Left ventricle myocardium inferior (tissue), 1 donor: Measurements from ENCODE around the gene POLG. TPM values are rescaled to one million over a fixed set of nuclear protein-coding genes. Genes with fewer than 3 reads are reported as not detected.

Experiments used
- DNase-seq: peaks from one replicate; pipeline ENCODE4 v3.0.0-alpha.2; 2020
- H3K27ac ChIP-seq: fragments of 200-600 bp; replicated peaks from 2 replicates; pipeline ENCODE4 v1.8.0; 2021
- H3K27me3 ChIP-seq: fragments of 200-600 bp; 2 replicates; pipeline ENCODE4 v1.8.0; 2021; ENCODE audit warnings: low read depth
- H3K36me3 ChIP-seq: fragments of 200-600 bp; 2 replicates; pipeline ENCODE4 v1.8.0; 2021
- H3K4me1 ChIP-seq: fragments of 200-600 bp; 2 replicates; pipeline ENCODE4 v1.8.0; 2021
- H3K4me3 ChIP-seq: fragments of 200-600 bp; 2 replicates; pipeline ENCODE4 v1.8.0; 2021; ENCODE audit warnings: mild to moderate bottlenecking, moderate library complexity
- H3K9me3 ChIP-seq: fragments of 200-600 bp; replicated peaks from 2 replicates; pipeline ENCODE4 v1.8.0; 2021
- intact Hi-C: fragments of 100-400 bp; cut with micrococcal nuclease; formaldehyde crosslinking; loops from one replicate; pipeline ENCODE4 v1.11.0; 2022
- total RNA-seq: library from RNA; stranded (reverse); fragmentation: NEBNext Ultra II Directional; extraction: Animal tissue kit (Norgen Biotek cat#: 25700); gene quantifications from one replicate; pipeline ENCODE4 v1.2.1, GENCODE V29; 2021
- TF ChIP-seq, protein P1 (sequence below): fragments of 200-600 bp; IDR thresholded peaks from 2 replicates; pipeline ENCODE4 v1.8.0; 2021; ENCODE audit warnings: antibody characterized with exemption, mild to moderate bottlenecking, borderline replicate concordance
- donor health status: DM: no; HTN: yes; CAD: no; lungs with severe emphysema.

The POLG gene
- total RNA-seq, 1 donor from 2014 or later, result 31.1 TPM

DNA sequence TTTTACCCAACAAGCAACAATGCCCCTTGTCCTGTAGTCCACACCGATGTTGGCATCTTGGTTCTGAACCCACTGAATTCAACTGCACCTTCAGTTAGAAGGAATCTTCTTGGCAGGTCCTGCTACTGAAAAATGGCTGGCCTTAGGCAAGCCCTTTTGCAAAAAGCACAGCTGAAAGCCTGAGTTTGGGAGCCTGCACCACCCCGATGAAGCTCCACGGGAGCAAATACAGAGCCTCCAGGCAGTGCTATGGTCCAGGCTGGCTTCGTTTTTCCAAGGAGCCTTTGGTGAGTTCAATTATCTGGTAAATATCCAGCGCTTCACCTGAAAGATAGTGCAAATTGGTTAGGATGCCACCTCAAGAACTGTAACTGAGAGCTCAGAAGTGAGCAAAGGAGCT lies 18.1 kb downstream of the POLG start:
- no peak overlapping the region for H3K27ac ChIP-seq
- H3K27me3 ChIP-seq, result no peaks in the 10 kb centered on the region
- intact Hi-C loops, result no loop called here
- no peak for DNase-seq
- no peak overlapping the region for H3K4me3 ChIP-seq
- H3K4me1 ChIP-seq, result no peaks in the 10 kb centered on the region
- no peaks in the 10 kb centered on the region for H3K9me3 ChIP-seq
- peaks cover 68% of the 10 kb centered on the region for H3K36me3 ChIP-seq
- TF ChIP-seq, protein P1, sequence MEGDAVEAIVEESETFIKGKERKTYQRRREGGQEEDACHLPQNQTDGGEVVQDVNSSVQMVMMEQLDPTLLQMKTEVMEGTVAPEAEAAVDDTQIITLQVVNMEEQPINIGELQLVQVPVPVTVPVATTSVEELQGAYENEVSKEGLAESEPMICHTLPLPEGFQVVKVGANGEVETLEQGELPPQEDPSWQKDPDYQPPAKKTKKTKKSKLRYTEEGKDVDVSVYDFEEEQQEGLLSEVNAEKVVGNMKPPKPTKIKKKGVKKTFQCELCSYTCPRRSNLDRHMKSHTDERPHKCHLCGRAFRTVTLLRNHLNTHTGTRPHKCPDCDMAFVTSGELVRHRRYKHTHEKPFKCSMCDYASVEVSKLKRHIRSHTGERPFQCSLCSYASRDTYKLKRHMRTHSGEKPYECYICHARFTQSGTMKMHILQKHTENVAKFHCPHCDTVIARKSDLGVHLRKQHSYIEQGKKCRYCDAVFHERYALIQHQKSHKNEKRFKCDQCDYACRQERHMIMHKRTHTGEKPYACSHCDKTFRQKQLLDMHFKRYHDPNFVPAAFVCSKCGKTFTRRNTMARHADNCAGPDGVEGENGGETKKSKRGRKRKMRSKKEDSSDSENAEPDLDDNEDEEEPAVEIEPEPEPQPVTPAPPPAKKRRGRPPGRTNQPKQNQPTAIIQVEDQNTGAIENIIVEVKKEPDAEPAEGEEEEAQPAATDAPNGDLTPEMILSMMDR, result no peak

GRCh38 chr15:89315375-89315929 lies 19.2 kb downstream of the POLG start:
- TF ChIP-seq, protein P1, result no peak
- no peak overlapping the region for H3K27ac ChIP-seq
- DNase-seq, result no peak
- H3K9me3 ChIP-seq, result no peaks in the 10 kb centered on the region
- H3K4me1 ChIP-seq, result no peaks in the 10 kb centered on the region
- peaks cover 57% of the 10 kb centered on the region for H3K36me3 ChIP-seq
- H3K4me3 ChIP-seq, result no peak overlapping the region
- intact Hi-C loops, result no loop called here
- H3K27me3 ChIP-seq, result no peaks in the 10 kb centered on the region

DNA sequence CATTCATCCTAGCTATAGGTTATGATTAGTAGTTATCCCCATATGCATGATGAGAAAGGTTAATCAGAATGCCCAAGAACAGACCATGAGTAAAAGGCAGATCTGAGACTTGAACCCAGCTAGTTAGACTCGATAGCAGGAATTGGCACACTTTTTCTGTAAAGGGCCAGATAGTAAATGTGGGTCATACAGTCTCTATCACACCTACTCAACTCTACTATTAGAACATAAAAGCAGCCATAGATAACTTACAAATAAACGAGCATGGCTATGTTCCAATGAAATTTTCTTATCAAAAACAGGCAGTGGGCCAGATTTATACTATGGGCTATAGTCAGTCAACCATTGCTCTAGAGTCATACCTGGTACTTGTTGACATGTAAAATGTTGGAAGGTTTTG lies 24.6 kb downstream of the POLG start:
- intact Hi-C loops, result no loop called here
- peaks cover 3% of the 10 kb centered on the region for H3K36me3 ChIP-seq
- DNase-seq, result no peak

DNA sequence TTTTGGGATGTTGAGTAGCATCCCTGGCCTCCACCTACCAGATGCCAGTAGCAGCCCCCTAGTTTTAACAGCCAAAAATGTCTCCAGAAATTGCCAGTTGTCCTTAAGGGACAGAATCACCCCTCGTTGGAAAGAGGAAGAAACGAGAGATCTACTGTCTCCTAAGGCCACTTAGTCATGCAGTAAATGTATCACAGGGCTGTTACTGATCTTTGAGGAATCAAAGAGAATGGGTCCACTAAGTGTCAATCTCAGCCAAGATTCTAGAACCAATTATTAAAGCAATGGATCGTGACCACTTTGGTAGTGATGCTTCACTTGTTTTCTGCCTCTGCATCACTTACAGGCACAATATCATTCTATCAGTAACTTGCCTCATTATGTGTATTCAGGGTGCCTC lies 26.4 kb downstream of the POLG start:
- Histone ChIP-seq H3K27ac (no peak overlapping the region), H3K4me3 (no peak overlapping the region), H3K4me1 (peaks cover 7% of the 10 kb centered on the region), H3K27me3 (no peaks in the 10 kb centered on the region), H3K9me3 (no peaks in the 10 kb centered on the region), H3K36me3 (no peaks in the 10 kb centered on the region)
- TF ChIP-seq, protein P1, result no peak
- intact Hi-C loops, result no loop called here
- DNase-seq, result no peak

More for the DNA sequence above, 24.6 kb downstream of the POLG start:
- Histone ChIP-seq H3K4me3 (no peak overlapping the region), H3K9me3 (no peaks in the 10 kb centered on the region), H3K4me1 (peaks cover 7% of the 10 kb centered on the region), H3K27me3 (no peaks in the 10 kb centered on the region), H3K27ac (no peak overlapping the region)
- TF ChIP-seq, protein P1, result no peak

DNA sequence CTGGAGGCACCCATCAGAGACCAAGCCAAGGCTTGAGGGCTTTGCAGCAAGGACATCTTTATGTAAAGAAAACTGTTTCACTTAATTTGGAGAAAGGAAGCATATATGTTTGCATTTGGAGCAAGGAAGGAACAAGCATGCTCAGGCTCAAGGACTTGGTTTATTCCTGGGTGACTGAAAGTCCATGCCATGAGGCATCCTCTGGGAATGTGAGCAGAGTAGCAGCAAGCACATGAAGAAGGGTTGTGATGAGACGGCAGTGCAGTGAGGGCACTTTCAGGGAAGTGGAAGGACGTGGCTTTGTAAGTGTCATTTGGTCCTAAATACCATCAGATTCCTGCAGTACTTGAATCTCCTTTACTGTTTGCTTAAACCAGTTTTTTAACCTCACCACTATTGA lies 26.8 kb downstream of the POLG start:
- Histone ChIP-seq H3K36me3 (no peaks in the 10 kb centered on the region), H3K9me3 (no peaks in the 10 kb centered on the region), H3K27ac (no peak overlapping the region), H3K4me1 (peaks cover 7% of the 10 kb centered on the region), H3K4me3 (no peak overlapping the region), H3K27me3 (no peaks in the 10 kb centered on the region)
- no peak for DNase-seq
- TF ChIP-seq, protein P1, result no peak
- intact Hi-C loops, result no loop called here
